ENCODE results near the gene MITF.

The MITF gene, protein sequence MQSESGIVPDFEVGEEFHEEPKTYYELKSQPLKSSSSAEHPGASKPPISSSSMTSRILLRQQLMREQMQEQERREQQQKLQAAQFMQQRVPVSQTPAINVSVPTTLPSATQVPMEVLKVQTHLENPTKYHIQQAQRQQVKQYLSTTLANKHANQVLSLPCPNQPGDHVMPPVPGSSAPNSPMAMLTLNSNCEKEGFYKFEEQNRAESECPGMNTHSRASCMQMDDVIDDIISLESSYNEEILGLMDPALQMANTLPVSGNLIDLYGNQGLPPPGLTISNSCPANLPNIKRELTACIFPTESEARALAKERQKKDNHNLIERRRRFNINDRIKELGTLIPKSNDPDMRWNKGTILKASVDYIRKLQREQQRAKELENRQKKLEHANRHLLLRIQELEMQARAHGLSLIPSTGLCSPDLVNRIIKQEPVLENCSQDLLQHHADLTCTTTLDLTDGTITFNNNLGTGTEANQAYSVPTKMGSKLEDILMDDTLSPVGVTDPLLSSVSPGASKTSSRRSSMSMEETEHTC

DNA sequence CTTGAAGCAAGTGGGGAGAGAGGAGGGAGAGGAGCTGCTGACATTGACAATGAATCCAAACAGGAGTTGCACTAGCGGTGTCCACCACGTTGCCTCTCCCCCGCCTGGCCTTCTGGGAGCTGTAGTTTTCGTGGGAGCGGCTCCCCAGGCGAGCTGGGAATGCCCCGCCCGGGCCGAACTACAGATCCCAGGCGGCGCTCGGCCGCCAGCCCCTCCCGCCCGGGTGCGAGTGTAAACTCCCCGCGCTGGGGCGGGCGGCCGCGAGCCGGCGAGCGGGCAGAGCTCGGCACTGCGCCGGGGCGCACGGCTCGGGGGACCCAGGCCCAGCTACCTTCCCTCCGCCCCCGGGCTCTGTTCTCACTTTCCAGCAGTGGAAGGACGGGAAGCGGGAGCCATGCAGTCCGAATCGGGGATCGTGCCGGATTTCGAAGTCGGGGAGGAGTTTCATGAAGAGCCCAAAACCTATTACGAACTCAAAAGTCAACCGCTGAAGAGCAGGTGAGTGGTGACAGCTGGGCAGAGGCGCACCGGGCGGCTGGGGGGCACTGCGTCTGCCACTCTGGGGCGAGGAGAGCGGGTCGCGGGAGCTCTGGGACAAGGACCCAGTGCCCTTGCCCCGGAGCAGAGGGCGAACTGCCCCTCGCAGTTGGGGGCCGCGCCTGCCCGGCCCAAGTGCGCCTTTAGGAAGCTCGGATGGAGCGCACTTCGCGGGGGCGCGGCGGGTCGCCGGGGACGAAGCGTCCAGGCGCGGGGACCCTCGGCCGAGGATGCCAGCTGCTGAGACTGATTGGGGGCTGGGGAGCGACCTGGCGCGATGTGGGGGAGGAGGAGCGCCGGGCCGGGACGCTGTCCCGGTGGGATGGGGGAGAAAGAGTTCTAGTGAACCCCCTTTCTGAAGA is at the start of gene MITF:
Gene MITF (plus strand): TSS at position 261 of the 899 bp plus-strand sequence. CDS start 134 bp downstream, at position 395.
- peak within 1 kb of the TSS; percentile 90 for H3K4me3 Mint-ChIP-seq
- peak within 1 kb of the TSS; percentile 90 for H3K27ac Mint-ChIP-seq
- intact Hi-C loops (cut with micrococcal nuclease): loop anchor here (5.0 kb wide), 2 partner anchors 38 to 53 kb away; no protein-coding TSS in a partner anchor
- H3K27me3 Mint-ChIP-seq: no peaks in the 10 kb centered on the region
- H3K36me3 Mint-ChIP-seq (ENCODE audit: low read depth): peaks cover 14% of the 10 kb centered on the region
- no peaks in the 10 kb centered on the region for H3K9me3 Mint-ChIP-seq
- H3K4me1 Mint-ChIP-seq (ENCODE audit: low read depth): peaks cover 46% of the 10 kb centered on the region

DNA sequence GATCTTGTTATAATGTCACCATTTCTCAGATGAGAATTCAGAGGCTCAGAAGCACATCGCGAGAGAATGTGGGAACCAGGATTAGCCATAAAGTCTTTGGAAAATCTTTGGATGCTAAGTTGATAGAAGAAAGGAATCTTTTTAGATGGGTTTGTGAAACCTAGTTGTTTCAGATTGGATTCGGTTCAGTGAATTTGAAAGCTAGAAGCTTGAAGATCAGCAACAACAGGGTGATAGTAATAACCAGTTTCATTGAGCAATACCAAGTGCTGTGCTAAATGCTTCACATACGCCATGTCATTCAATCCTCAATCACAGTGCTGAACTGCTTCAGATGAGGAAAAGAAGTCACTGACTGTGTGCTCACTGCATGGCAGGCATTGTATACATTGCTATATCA is 47.4 kb upstream of the MITF start:
- H3K9me3 Mint-ChIP-seq: no peaks in the 10 kb centered on the region
- intact Hi-C loops (cut with micrococcal nuclease): loop anchor here (1.0 to 2.0 kb wide), 3 partner anchors 96 to 257 kb away; no protein-coding TSS in a partner anchor

GRCh38 chr3:69692761-69693160 is 46.5 kb upstream of the MITF start:
- no peaks in the 10 kb centered on the region for H3K36me3 Mint-ChIP-seq (ENCODE audit: low read depth)
- H3K27ac Mint-ChIP-seq: no peak overlapping the region
- H3K27me3 Mint-ChIP-seq: peaks cover 2% of the 10 kb centered on the region
- H3K4me1 Mint-ChIP-seq (ENCODE audit: low read depth): peaks cover 17% of the 10 kb centered on the region
- H3K9me3 Mint-ChIP-seq: no peaks in the 10 kb centered on the region
- H3K4me3 Mint-ChIP-seq: no peak overlapping the region
- intact Hi-C loops (cut with micrococcal nuclease): no loop called here

More for the DNA sequence above, 47.4 kb upstream of the MITF start:
- Mint-ChIP-seq H3K36me3 (ENCODE audit: low read depth) (no peaks in the 10 kb centered on the region), H3K4me3 (no peak overlapping the region), H3K27ac (no peak overlapping the region), H3K27me3 (peaks cover 2% of the 10 kb centered on the region), H3K4me1 (ENCODE audit: low read depth) (peaks cover 25% of the 10 kb centered on the region)

DNA sequence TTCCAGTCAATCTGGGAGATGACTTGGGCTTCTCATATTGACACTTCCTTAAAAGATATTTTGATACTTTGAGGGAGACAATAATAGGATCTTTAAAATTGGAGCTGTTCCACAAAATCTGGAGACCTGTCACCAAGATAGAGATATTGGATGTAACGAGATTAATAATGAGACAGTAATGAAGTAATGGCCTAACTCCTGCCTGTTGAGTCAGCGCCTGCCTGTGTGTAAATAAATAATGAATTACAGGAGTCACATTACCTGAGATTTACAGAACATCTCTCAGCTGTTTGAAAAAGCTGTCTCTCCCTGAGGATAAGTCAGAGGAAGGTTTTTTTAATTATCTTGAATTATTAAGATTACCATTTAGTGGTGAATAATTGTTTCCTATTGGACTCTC is 43.8 kb upstream of the MITF start:
- intact Hi-C loops (cut with micrococcal nuclease): no loop called here
- no peaks in the 10 kb centered on the region for H3K27me3 Mint-ChIP-seq
- H3K4me3 Mint-ChIP-seq: no peak overlapping the region
- H3K4me1 Mint-ChIP-seq (ENCODE audit: low read depth): no peaks in the 10 kb centered on the region
- H3K9me3 Mint-ChIP-seq: peaks cover under 1% of the 10 kb centered on the region
- H3K36me3 Mint-ChIP-seq (ENCODE audit: low read depth): no peaks in the 10 kb centered on the region
- no peak overlapping the region for H3K27ac Mint-ChIP-seq

GRCh38 chr3:69695933-69696332 is 43.3 kb upstream of the MITF start:
- no peak overlapping the region for H3K27ac Mint-ChIP-seq
- no peaks in the 10 kb centered on the region for H3K27me3 Mint-ChIP-seq
- H3K4me1 Mint-ChIP-seq (ENCODE audit: low read depth): no peaks in the 10 kb centered on the region
- peaks cover 5% of the 10 kb centered on the region for H3K9me3 Mint-ChIP-seq
- intact Hi-C loops (cut with micrococcal nuclease): no loop called here
- no peaks in the 10 kb centered on the region for H3K36me3 Mint-ChIP-seq (ENCODE audit: low read depth)
- H3K4me3 Mint-ChIP-seq: no peak overlapping the region

DNA sequence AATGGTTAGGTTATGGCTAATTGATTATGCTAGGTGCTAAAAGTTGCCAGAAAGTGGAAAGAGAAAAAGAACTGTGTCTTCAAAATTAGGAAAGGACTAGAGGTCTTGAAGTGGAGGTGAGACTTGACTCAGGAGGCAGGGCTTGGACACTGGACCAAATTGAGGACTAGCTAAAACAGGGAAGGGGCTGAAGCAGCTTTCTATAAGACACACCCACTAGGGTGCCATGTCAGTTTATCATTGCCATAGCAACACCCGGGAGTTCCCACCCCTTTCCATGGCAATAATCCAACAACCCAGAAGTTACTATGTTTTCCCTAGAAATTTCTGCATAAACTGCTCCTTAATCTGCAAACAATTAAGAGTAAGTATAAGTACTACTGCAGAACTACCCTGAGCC is 42.9 kb upstream of the MITF start:
- no peaks in the 10 kb centered on the region for H3K36me3 Mint-ChIP-seq (ENCODE audit: low read depth)
- intact Hi-C loops (cut with micrococcal nuclease): no loop called here
- H3K4me3 Mint-ChIP-seq: no peak overlapping the region
- H3K9me3 Mint-ChIP-seq: peaks cover 10% of the 10 kb centered on the region
- no peaks in the 10 kb centered on the region for H3K4me1 Mint-ChIP-seq (ENCODE audit: low read depth)
- H3K27me3 Mint-ChIP-seq: no peaks in the 10 kb centered on the region
- H3K27ac Mint-ChIP-seq: no peak overlapping the region

DNA sequence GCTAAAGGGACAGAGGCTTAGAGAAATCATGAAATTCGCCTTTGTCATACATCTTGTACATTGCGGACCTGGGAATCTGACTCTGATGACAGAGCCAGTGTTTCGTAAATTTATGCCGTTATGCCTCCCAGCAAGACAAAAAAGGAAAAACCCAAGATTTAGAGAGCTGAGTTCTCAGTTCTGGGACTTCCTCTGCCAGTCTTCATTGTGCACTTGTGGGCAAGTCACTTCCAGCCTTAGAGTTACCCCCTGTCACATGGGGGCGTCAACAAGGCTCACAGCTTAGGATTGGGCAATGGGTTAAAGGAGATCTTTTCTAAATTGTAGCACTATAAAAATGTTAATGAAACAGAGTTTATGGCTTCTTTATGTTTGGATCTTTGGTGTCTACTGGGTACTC is 41.9 kb upstream of the MITF start:
- H3K36me3 Mint-ChIP-seq (ENCODE audit: low read depth): no peaks in the 10 kb centered on the region
- H3K4me3 Mint-ChIP-seq: no peak overlapping the region
- H3K4me1 Mint-ChIP-seq (ENCODE audit: low read depth): no peaks in the 10 kb centered on the region
- H3K9me3 Mint-ChIP-seq: peaks cover 17% of the 10 kb centered on the region
- no peak overlapping the region for H3K27ac Mint-ChIP-seq
- no peaks in the 10 kb centered on the region for H3K27me3 Mint-ChIP-seq
- intact Hi-C loops (cut with micrococcal nuclease): no loop called here

DNA sequence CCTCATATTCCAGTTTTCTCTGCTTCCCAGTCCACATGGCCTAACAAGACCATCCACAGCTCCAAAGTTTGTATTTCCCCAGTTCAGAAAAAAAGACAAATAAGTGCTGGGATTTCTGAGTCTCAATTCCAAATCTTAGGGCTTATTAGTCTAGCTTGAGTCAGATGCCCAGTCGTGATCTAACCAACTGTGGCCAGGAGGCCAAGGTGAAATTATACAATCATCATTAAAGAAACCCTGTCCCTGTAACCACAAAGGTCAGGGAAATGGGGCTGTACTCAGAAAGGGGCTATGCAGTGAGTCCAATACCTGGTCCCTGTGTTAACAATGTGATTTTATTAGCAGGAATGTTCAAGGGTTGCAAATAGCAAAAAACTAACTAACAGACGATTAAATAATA is 40.5 kb upstream of the MITF start:
- H3K4me3 Mint-ChIP-seq: no peak overlapping the region
- no peaks in the 10 kb centered on the region for H3K4me1 Mint-ChIP-seq (ENCODE audit: low read depth)
- no peaks in the 10 kb centered on the region for H3K27me3 Mint-ChIP-seq
- H3K27ac Mint-ChIP-seq: no peak overlapping the region
- intact Hi-C loops (cut with micrococcal nuclease): no loop called here
- no peaks in the 10 kb centered on the region for H3K36me3 Mint-ChIP-seq (ENCODE audit: low read depth)
- H3K9me3 Mint-ChIP-seq: peaks cover 17% of the 10 kb centered on the region

GRCh38 chr3:69699183-69699582 is 40.1 kb upstream of the MITF start:
- no peak overlapping the region for H3K4me3 Mint-ChIP-seq
- no peaks in the 10 kb centered on the region for H3K4me1 Mint-ChIP-seq (ENCODE audit: low read depth)
- intact Hi-C loops (cut with micrococcal nuclease): no loop called here
- no peaks in the 10 kb centered on the region for H3K36me3 Mint-ChIP-seq (ENCODE audit: low read depth)
- peaks cover 17% of the 10 kb centered on the region for H3K9me3 Mint-ChIP-seq
- no peaks in the 10 kb centered on the region for H3K27me3 Mint-ChIP-seq
- H3K27ac Mint-ChIP-seq: no peak overlapping the region

- intact Hi-C loops (cut with micrococcal nuclease): no loop called here
- no peaks in the 10 kb centered on the region for H3K27me3 Mint-ChIP-seq
- H3K9me3 Mint-ChIP-seq: peaks cover 17% of the 10 kb centered on the region
- H3K27ac Mint-ChIP-seq: no peak overlapping the region
- no peak overlapping the region for H3K4me3 Mint-ChIP-seq
- H3K4me1 Mint-ChIP-seq (ENCODE audit: low read depth): no peaks in the 10 kb centered on the region
- no peaks in the 10 kb centered on the region for H3K36me3 Mint-ChIP-seq (ENCODE audit: low read depth)
These were observed 38.3 kb upstream of the MITF start for GRCh38 chr3:69700949-69701348.

DNA sequence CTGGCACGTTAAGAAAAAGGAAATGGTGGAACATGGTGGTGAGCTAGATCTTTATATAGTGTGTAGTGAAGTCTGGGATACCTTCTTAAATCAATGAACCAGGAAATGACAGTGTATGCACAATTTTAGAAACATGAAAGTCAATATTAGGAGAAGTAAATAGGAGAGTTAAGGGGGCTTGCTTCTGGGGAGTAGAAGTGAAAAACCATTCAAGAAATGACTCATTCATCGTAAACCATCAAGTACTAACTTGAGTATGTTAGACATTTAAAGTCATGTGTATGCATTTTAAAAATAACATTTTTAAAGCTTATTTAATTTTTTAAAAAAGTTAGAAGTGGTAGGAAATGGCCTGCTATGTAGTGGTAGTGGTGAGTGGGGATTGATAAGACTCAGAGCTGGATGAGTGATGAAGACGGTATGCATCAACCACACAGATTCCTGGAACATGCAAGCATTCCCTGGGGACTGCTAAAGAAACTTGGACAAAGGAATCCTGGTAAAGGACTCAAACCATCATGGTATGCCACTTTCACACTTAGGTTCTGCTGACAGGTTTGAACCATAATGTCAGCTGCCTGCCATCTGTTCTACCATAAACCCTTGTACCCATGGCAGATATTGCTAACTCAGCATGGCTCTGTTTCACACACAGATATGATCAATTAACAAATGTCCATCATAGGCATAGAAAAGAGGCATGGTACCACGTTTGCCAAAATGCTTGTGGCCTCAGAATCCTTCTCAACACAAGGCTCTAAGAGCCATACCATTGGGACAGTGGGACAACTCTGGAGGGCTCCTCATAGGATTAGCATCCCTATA is 28.9 kb upstream of the MITF start:
- Mint-ChIP-seq H3K27ac (no peak overlapping the region), H3K4me3 (no peak overlapping the region), H3K27me3 (no peaks in the 10 kb centered on the region), H3K9me3 (no peaks in the 10 kb centered on the region), H3K4me1 (ENCODE audit: low read depth) (peaks cover 4% of the 10 kb centered on the region), H3K36me3 (ENCODE audit: low read depth) (no peaks in the 10 kb centered on the region)
- intact Hi-C loops (cut with micrococcal nuclease): no loop called here

GRCh38 chr3:69712269-69712668 is 27.0 kb upstream of the MITF start:
- Mint-ChIP-seq H3K4me3 (no peak overlapping the region), H3K9me3 (no peaks in the 10 kb centered on the region), H3K36me3 (ENCODE audit: low read depth) (no peaks in the 10 kb centered on the region), H3K4me1 (ENCODE audit: low read depth) (peaks cover 16% of the 10 kb centered on the region), H3K27me3 (no peaks in the 10 kb centered on the region), H3K27ac (no peak overlapping the region)
- intact Hi-C loops (cut with micrococcal nuclease): no loop called here

DNA sequence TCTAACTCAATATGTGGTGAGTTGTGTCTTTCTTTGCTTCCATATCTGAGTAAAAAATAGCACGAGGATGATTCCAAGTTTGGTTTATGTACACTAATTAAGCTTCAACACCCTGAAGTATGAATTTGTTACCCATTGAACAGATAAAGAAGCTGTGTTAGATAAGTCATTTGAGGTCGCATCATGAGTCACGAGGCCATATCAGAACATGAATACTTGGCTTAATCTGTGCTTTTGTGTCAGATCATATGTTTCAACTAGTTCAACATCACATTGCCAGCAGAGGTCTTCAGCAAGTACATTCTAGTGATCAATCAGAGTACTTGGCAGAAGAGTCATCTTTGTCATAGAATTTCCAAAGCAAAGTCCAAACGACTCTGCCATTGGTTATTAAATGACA is 26.3 kb upstream of the MITF start:
- Mint-ChIP-seq H3K27me3 (no peaks in the 10 kb centered on the region), H3K36me3 (ENCODE audit: low read depth) (no peaks in the 10 kb centered on the region), H3K27ac (no peak overlapping the region), H3K4me3 (no peak overlapping the region), H3K4me1 (ENCODE audit: low read depth) (peaks cover 16% of the 10 kb centered on the region), H3K9me3 (no peaks in the 10 kb centered on the region)
- intact Hi-C loops (cut with micrococcal nuclease): no loop called here

Data from dendritic cell treated with granulocyte-macrophage colony-stimulating factor and Interleukin-4, amounts not matched to agents 40 ng/mL and 50 ng/mL, for 4 days (primary cell).